Peyer's patch (tissue), 4 donors: ENCODE measurements around the gene FBXO24.

Experiments
- POLR2A ChIP-seq, 2 donors: fragments of 450-650 bp; IDR thresholded peaks; one replicate each; pipeline ENCODE4 v1.5.1; 2017; ENCODE audit warnings: antibody characterized with exemption in 2 of 2, mild to moderate bottlenecking in 2 of 2, moderate library complexity in 2 of 2
- TF ChIP-seq, protein P1 (sequence below), 6 experiments: fragments of 450-650 bp in 4 of 6; fragments of 200-600 bp in 2 of 6; sonication (generic) in 1 of 6; IDR thresholded peaks; one replicate each; pipeline ENCODE4 v1.5.1; 2017 to 2019; ENCODE audit warnings: antibody characterized with exemption in 6 of 6, mild to moderate bottlenecking in 3 of 6, moderate library complexity in 1 of 6

DNA sequence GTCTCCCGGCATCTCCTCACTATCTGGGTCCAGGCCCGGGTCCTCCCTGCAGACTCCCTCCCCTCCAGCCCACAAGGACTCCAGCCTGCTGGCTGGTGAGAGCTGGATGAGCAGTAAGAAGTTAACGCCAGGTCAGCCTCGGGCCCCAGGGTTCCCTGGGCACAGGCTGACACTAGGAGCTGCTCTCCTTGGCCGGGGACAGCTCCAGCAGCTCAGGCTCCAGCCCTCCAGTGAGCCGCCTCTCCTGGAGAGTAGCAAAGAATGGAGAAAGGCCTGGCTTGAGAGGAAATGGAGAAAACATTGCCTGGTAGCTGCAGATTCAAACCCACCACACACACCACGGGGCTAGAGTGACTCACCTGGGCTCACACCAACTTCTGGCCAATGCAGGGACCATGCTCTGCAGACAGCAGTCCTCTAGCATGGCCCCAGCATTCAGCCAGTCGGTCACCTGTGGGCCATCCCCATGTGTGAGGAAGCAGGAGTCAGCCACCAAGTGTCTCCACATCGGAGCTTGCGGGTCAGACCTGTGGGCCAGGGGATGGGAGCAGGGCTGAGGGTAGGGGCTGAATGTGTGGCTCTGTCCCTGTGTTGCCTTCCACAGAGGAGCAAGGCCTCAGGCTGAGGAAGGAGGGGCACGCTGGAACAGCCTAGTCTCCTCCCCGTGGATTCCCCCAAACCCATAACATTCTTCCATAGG, 18.9 kb upstream of the FBXO24 start:
- TF ChIP-seq, protein P1, sequence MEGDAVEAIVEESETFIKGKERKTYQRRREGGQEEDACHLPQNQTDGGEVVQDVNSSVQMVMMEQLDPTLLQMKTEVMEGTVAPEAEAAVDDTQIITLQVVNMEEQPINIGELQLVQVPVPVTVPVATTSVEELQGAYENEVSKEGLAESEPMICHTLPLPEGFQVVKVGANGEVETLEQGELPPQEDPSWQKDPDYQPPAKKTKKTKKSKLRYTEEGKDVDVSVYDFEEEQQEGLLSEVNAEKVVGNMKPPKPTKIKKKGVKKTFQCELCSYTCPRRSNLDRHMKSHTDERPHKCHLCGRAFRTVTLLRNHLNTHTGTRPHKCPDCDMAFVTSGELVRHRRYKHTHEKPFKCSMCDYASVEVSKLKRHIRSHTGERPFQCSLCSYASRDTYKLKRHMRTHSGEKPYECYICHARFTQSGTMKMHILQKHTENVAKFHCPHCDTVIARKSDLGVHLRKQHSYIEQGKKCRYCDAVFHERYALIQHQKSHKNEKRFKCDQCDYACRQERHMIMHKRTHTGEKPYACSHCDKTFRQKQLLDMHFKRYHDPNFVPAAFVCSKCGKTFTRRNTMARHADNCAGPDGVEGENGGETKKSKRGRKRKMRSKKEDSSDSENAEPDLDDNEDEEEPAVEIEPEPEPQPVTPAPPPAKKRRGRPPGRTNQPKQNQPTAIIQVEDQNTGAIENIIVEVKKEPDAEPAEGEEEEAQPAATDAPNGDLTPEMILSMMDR (IDR thresholded peaks at IDR 0.05), result no peak
- TF ChIP-seq POLR2A (IDR thresholded peaks at IDR 0.05), result no peak
